Activated naive CD4-positive, alpha-beta T cell treated with anti-CD3 and anti-CD28 coated beads, Interleukin-2, amount 10 ng/mL, durations not matched to agents 7 days and 5 days (primary cell): ENCODE measurements around the gene CSGALNACT2.

Source experiments
- CTCF ChIA-PET: fragments of 350-600 bp; sonication (Branson Sonifier 250); formaldehyde crosslinking; loops from one replicate; lab custom pipeline; 2021; ENCODE audit warnings: antibody characterized with exemption; lab: Charles Lee
- DNase-seq: peaks from one replicate; pipeline ENCODE4 v3.0.0-alpha.2; 2020
- H3K27ac Mint-ChIP-seq: one replicate; pipeline ENCODE4 v1.8.0; 2021; ENCODE audit warnings: mild to moderate bottlenecking, moderate library complexity, mixed read lengths
- H3K27me3 Mint-ChIP-seq: one replicate; pipeline ENCODE4 v1.8.0; 2021; ENCODE audit warnings: mild to moderate bottlenecking, mixed read lengths
- H3K36me3 Mint-ChIP-seq: one replicate; pipeline ENCODE4 v1.8.0; 2021; ENCODE audit warnings: mixed read lengths
- H3K4me1 Mint-ChIP-seq: one replicate; pipeline ENCODE4 v1.8.0; 2021; ENCODE audit warnings: mixed read lengths
- H3K4me3 Mint-ChIP-seq: one replicate; pipeline ENCODE4 v1.8.0; 2021; ENCODE audit warnings: mild to moderate bottlenecking, moderate library complexity, mixed read lengths
- H3K9me3 Mint-ChIP-seq: one replicate; pipeline ENCODE4 v1.8.0; 2021; ENCODE audit warnings: mixed read lengths

CSGALNACT2 gene

DNA sequence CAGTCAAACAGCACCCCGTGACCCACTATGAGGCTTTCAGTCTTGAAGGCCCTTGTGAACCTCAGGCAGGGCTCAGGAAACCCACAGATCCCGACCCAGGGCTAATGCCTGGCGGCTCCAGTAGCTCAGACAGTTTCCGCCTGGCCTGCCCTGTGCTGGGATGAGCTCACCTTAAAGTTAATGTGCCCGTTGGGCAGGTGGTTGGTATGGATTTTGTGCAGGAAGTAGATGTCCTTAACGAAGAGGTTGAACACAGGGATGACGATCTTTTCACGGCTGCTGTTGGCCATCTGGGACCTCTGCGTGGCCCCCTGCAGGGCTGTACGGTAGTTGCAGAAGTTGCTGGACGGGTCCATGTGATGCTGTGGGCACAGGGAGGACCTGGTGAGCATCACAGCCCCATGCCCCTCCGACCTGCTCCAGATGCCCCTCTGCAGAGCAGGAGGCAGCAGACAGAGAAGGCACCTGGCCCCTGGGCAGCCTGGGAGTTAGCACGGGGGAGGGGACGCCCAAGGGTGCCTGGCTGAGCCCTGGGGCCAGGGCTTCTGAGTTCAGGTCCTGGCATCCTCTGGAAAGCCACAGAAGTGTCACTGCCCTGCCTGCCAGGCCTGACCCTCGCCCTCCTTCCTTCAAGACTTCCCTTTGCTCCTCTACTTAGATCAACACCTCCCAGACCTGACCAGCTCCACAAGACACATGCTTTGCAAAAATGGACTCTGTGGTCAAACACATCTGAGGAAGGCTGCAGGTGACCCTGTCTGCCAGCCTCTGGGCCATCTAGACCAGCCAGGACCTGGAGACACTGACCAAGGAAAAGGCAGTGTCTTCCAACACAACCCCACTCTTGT lies 59.8 kb downstream of the CSGALNACT2 start:
- Mint-ChIP-seq H3K27ac (no peak overlapping the region), H3K36me3 (no peaks in the 10 kb centered on the region), H3K9me3 (no peaks in the 10 kb centered on the region), H3K4me1 (peaks cover 4% of the 10 kb centered on the region), H3K27me3 (peaks cover 20% of the 10 kb centered on the region), H3K4me3 (no peak overlapping the region)
- CTCF ChIA-PET, result interaction anchor here (0.9 to 1.0 kb wide), 2 partner anchors 12 to 95 kb away, joined by 3 read pairs; no protein-coding TSS in a partner anchor
- peak; percentile 33 for DNase-seq

DNA sequence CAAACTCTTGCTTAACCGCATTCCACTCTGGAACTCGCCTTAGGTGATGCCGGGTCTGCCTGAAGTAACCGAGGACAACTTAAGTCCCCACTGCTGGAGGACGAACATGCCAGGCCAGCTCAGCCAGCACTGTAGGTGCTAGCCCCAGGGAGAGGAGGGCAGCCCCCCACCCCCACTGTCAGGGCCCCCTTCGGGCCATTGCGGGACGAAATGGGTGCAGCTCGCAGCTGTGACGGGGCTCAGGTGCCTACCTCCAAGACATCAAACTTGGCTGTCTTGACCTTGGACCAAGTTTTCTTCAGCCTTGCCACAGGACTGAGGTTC lies 60.4 kb downstream of the CSGALNACT2 start:
- no peak overlapping the region for H3K4me3 Mint-ChIP-seq
- peak; percentile 12 for DNase-seq
- no peaks in the 10 kb centered on the region for H3K9me3 Mint-ChIP-seq
- H3K4me1 Mint-ChIP-seq, result peaks cover 4% of the 10 kb centered on the region
- peaks cover 20% of the 10 kb centered on the region for H3K27me3 Mint-ChIP-seq
- CTCF ChIA-PET, result no interaction called here
- no peak overlapping the region for H3K27ac Mint-ChIP-seq
- H3K36me3 Mint-ChIP-seq, result no peaks in the 10 kb centered on the region

DNA sequence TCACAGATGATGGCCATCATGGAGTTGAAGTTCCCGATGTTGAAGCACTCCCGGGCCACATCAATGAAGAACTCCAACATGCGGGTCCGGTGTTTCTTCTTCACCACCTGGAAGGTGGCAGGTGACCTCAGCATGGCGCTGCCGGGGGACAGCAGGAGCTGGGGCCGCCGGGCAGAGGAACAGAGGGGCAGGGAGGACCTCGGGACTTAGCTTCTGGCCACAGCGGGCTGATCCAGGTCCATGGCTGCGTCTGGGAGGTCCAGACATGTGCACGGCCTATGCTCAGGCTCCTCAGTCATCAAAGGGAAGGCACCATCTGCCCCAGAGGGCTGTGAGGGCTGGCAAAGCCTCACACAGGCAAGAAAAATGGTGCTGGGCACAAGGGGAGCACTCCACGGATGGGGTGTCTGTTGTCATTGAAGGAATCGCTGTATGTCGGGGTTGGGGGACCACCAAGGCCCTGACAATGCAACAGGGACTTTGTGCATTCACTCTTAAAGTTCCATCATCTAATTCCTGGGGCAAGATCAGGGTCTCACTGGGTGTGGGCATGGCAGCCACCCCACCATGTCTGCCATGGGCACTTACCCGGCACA lies 60.9 kb downstream of the CSGALNACT2 start:
- Mint-ChIP-seq H3K27ac (no peak overlapping the region), H3K9me3 (no peaks in the 10 kb centered on the region), H3K27me3 (peaks cover 20% of the 10 kb centered on the region), H3K4me3 (no peak overlapping the region), H3K36me3 (no peaks in the 10 kb centered on the region), H3K4me1 (peaks cover 7% of the 10 kb centered on the region)
- CTCF ChIA-PET, result no interaction called here
- no peak for DNase-seq

DNA sequence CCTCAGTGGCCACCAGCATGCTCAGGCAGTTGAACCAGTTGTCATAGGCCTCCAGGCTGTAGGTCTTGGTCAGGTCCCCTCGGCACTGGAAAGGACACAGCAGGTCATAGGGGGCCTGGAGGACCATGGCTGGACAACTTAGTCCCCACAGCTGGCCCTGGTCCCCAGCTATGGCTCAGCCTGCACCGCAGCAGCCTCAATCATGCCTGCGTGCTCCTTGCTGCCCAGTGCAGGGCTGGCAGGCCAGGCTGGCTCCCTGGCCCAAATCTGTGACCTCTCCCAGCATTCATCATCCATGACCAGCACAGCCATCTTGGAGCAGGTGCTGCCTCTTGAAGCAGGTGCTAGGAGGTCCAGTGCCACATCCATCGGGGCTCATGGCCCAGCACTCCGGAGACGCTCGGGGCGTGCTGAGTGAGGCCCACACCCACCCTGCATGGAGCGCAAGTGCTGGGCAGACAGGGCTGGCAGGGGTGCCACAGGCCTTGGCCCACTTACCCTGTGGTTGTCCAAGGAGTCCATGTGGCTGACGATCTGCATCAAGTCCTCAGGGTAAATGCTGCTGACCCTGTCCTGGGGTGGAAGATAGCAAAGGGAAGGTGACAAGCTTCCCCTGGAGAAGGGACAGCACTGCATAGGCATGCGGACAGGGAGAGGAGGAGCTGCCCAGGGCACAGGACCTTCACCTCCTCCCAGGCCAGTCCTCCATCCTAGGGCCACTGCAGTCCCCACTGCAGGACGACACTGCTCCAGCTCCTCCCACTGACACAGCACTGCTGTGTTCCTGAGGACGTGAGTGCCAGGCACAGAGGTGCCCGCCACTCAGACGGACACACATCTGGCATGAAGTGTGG lies 61.7 kb downstream of the CSGALNACT2 start:
- no peaks in the 10 kb centered on the region for H3K36me3 Mint-ChIP-seq
- peak; percentile 17 for DNase-seq
- H3K4me1 Mint-ChIP-seq, result peaks cover 9% of the 10 kb centered on the region
- no peak overlapping the region for H3K4me3 Mint-ChIP-seq
- H3K27ac Mint-ChIP-seq, result no peak overlapping the region
- no peaks in the 10 kb centered on the region for H3K9me3 Mint-ChIP-seq
- CTCF ChIA-PET, result interaction anchor here (0.6 to 1.4 kb wide), 4 partner anchors 28 to 257 kb away, joined by 3 to 4 read pairs (median 3); no protein-coding TSS in a partner anchor
- H3K27me3 Mint-ChIP-seq, result peaks cover 18% of the 10 kb centered on the region

DNA sequence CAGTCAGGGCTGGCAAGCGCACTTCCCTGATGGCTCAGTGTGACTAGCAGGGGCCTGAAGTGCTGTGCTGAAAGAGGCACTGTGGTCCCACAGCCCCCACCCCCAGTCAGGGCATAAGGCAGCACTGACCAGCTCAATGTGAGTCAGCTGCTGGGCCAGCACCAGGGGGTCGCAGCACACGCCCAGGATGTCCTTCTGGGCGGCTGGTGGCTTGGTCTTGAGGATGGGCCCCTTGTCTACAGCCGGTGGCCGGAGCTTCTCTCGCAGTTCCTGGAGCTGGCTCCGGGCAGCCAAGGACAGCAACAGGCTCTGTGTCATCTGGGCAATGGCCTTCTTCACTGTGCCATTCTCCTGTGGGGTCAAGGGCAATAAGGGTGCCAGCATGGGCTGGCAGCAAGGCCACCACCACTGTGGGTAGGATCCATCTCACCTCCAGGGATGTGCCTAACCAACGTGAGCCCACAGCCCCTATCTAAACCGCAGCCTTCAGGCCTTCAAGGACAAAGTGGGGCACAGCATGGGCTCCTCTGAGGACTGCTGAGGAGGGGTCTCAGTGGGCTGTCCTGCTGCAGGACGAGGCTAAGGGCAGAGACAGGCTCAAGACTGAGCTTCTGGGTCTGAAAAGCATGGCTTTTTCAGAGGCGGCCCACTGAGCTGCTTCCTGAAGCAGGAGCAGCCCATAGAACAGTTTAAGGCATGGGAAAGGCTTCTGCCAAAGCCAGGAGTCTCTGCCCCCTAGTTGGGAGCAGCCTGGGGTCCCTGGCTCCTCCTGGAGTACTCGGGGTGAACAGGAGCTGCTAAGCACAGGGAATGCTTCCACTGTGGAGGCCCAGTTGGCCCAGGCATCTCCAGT lies 62.5 kb downstream of the CSGALNACT2 start:
- peaks cover 15% of the 10 kb centered on the region for H3K27me3 Mint-ChIP-seq
- no peak overlapping the region for H3K4me3 Mint-ChIP-seq
- H3K27ac Mint-ChIP-seq, result no peak overlapping the region
- H3K36me3 Mint-ChIP-seq, result no peaks in the 10 kb centered on the region
- CTCF ChIA-PET, result interaction anchor here (0.6 to 2.3 kb wide), 9 partner anchors 8 to 80 kb away, joined by 3 to 10 read pairs (median 3); no protein-coding TSS in a partner anchor
- no peaks in the 10 kb centered on the region for H3K9me3 Mint-ChIP-seq
- peaks cover 12% of the 10 kb centered on the region for H3K4me1 Mint-ChIP-seq
- peak; percentile 19 for DNase-seq

DNA sequence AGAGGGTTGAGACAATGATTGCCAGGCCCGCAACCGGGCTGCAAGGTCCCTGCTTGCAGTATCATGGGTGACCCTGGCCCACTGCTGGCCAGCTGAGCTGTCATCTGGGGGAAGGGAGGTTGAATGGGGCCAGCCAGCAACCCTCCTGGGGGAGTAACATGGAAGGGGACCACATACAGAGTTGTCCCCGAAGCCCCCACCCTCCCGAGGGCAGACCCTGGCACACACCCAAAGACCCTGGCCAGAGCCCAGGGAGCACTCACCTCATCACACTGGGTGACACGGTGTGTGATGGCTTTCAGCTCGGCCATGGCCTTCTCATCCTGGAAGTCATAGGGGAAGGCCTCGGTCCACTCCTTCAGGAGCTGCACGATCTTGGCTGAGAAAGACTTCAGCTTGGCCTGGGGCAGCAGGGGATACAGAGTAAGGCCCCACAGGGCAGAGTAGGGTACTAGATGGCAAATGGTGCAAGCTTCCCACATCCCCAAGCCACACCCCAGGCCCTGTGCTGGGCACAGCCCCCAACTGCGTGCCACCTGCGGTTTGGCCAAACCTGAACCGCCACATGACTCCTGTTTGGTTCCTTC lies 63.4 kb downstream of the CSGALNACT2 start:
- peak; percentile 20 for DNase-seq
- CTCF ChIA-PET, result interaction anchor here (0.6 to 4.4 kb wide), 28 partner anchors 8 to 330 kb away, joined by 3 to 35 read pairs (median 3); no protein-coding TSS in a partner anchor
- Mint-ChIP-seq H3K27me3 (peaks cover 15% of the 10 kb centered on the region), H3K27ac (no peak overlapping the region), H3K36me3 (no peaks in the 10 kb centered on the region), H3K9me3 (no peaks in the 10 kb centered on the region), H3K4me3 (no peak overlapping the region), H3K4me1 (peaks cover 12% of the 10 kb centered on the region)

DNA sequence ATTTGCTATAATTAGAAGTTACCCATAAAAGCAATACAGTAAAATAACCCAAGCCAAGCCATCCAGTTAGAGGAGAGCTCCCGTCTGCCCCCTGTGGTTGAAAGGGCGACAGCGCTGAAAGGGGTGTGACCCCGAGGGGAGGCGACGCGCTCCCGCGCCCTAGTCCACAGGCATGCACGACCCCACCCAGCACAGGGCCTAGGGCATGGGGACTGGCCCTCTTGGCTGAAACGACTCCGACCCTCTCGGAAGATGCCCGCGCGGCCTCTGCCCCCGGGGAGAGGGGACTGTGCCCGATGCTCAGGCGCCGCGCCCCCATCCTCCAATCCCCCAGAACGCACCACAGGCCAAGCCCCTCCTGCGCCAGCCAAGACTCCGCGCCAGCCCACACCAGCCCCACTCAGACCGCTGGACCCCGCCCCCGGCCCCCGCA lies 64.0 kb downstream of the CSGALNACT2 start:
- H3K27me3 Mint-ChIP-seq, result peaks cover 15% of the 10 kb centered on the region
- peak; percentile 75 for DNase-seq
- peak overlapping the region; percentile 11 for H3K27ac Mint-ChIP-seq

DNA sequence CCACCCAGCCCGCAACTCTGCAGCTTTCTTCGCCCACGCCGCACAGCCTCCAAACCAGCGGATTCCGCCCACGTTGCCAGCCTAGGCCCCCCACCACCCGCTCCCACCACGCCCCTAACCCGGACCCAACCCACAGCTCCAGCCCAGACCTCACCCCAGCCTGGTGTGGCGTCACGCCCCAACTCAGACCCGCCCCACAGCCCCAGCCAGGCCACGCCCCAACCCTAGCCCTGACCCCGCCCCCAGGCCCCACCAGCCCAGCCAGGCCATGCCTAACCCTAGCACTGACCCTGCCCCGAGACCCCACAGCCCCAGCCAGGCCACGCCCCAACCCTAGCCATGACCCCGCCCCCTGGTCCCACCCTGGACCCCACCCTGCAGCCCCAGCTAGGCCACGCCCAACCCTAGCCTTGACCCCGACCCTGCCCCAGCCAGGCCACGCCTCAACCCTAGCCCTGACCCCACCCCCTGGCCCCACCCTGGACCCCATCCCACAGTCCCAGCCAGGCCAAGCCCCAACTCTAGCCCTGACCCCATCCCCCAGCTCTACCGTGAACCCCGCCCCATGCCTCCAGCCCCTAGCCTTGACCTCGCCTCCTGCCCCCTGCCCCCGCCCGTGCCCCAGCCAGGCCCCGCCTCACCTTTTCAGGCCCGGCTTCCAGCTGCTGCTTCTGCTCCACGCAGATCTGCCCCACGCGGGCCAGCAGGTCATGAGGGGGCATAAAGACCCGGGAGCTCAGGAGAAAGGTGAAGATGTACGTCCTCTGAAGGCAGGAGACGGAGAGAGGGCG lies 64.6 kb downstream of the CSGALNACT2 start:
- H3K9me3 Mint-ChIP-seq, result no peaks in the 10 kb centered on the region
- peak; percentile 59 for DNase-seq
- H3K36me3 Mint-ChIP-seq, result no peaks in the 10 kb centered on the region
- peaks cover 10% of the 10 kb centered on the region for H3K27me3 Mint-ChIP-seq
- CTCF ChIA-PET, result interaction anchor here (0.6 to 4.4 kb wide), 22 partner anchors 10 to 263 kb away, joined by 3 to 35 read pairs (median 4); no protein-coding TSS in a partner anchor
- H3K4me1 Mint-ChIP-seq, result peaks cover 12% of the 10 kb centered on the region
- no peak overlapping the region for H3K27ac Mint-ChIP-seq
- H3K4me3 Mint-ChIP-seq, result peak overlapping the region; percentile 72

More for the DNA sequence above, 64.0 kb downstream of the CSGALNACT2 start:
- Mint-ChIP-seq H3K36me3 (no peaks in the 10 kb centered on the region), H3K4me1 (peaks cover 12% of the 10 kb centered on the region), H3K4me3 (peak overlapping the region; percentile 72), H3K9me3 (no peaks in the 10 kb centered on the region)
- CTCF ChIA-PET, result interaction anchor here (0.6 to 4.4 kb wide), 27 partner anchors 8 to 331 kb away, joined by 3 to 35 read pairs (median 3); no protein-coding TSS in a partner anchor

DNA sequence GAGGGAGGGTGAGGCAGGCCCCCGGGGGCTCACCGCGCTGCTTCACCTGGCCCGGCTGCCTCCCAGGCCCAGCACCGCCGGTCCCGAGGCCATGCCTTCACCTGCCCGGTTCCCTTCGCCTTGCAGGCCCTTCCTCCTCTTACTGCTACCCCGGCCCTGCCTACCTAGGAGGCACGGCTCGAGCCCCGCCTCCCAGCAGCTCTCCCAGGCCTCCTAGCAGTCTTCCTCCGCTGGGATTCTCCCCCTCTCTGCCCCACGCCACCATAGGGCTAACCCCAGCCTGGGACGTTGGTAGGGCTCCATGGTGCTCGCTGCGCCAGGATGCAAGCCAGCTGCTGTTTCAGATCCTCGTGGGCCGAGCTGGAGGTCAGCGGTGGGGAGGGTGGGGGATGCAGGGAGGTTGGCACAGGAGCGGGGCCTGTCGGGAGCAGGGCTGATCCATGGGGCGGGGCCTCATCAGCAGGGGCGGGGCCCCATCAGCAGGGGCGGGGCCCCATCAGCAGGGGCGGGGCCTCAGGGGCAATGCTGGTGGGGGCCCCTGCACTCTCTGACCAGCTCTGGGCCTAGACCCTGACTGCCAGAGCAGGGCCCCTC lies 65.3 kb downstream of the CSGALNACT2 start:
- peak; percentile 32 for DNase-seq
- H3K4me3 Mint-ChIP-seq, result peak overlapping the region; percentile 31
- peaks cover 4% of the 10 kb centered on the region for H3K27me3 Mint-ChIP-seq
- H3K36me3 Mint-ChIP-seq, result no peaks in the 10 kb centered on the region
- CTCF ChIA-PET, result interaction anchor here (1.0 to 4.4 kb wide), 19 partner anchors 11 to 255 kb away, joined by 3 to 38 read pairs (median 5); no protein-coding TSS in a partner anchor
- no peak overlapping the region for H3K27ac Mint-ChIP-seq
- H3K9me3 Mint-ChIP-seq, result no peaks in the 10 kb centered on the region
- H3K4me1 Mint-ChIP-seq, result peaks cover 12% of the 10 kb centered on the region

DNA sequence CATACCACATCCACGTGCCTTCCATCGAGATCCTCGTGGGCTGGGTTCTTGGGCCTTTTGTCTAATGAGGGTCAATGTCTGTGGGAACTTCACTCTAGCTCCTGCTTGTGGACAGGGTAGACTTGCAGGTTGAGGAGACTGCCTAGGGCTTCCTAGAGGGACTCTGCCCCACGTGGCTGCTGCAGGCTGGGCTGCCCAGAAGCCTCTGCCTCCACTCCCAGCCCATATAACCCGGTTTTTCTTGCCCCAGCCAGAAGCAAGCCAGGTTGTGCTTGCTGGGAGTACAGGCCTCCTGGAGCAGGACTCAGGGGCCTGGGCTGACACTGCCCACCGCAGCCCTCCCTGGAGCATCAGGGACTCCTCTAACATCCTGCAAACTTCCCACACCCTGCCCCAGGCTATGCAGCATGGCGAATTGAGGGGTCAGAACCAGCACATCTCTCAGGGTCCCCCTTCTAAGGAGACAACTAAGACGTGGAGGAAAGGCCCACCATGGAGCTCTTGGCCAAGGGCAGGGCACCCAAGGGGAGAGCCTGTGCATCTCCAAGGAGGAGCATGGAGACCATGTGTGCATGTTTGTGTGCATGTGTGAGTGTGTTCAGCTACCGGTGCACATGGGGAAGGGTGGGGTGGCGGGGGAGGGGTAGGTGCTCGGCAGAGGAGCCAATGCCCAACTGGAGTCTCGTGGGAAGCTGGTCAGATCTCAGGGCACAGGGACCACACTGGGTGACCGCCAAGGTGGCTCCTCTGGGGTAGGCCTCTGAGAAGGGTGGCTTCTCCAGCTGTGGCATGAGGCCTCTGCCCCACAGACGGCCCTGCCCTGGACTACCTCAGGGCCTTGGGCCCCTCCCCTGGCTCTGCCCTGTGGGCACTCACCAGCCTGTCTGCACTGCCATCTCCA lies 66.0 kb downstream of the CSGALNACT2 start:
- Mint-ChIP-seq H3K4me3 (no peak overlapping the region), H3K27me3 (peaks cover 9% of the 10 kb centered on the region), H3K4me1 (peaks cover 12% of the 10 kb centered on the region), H3K36me3 (no peaks in the 10 kb centered on the region), H3K9me3 (no peaks in the 10 kb centered on the region), H3K27ac (peak overlapping the region; percentile 24)
- CTCF ChIA-PET, result interaction anchor here (0.7 to 4.4 kb wide), 39 partner anchors 9 to 258 kb away, joined by 3 to 38 read pairs (median 4); no protein-coding TSS in a partner anchor
- DNase-seq, result peak; percentile 21
